ENCODE data around the gene COL4A1.

Gene COL4A1

GRCh38 chr13:110271313-110271712 is 35.6 kb downstream of the COL4A1 start:
- DNase-seq, result no peak

DNA sequence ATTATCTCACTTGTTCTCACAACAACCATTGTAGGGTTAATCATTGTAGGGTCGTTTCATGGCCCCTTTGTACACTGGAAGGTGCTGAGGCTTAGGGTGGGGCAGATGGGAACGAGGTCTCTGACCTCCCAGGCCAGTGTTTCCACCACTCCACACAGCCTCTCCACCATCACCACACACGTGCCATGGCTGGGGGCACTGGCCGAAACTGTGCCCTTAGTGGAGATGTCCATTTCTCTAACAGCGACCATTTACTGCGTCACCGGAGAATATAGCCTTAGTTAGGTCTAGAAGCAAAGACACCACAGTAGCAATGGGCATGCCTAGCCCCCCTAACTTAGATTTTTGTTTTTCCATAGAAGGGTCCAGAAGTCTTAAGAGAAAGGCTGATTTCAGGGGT is 36.5 kb downstream of the COL4A1 start:
- no peak for DNase-seq

DNA sequence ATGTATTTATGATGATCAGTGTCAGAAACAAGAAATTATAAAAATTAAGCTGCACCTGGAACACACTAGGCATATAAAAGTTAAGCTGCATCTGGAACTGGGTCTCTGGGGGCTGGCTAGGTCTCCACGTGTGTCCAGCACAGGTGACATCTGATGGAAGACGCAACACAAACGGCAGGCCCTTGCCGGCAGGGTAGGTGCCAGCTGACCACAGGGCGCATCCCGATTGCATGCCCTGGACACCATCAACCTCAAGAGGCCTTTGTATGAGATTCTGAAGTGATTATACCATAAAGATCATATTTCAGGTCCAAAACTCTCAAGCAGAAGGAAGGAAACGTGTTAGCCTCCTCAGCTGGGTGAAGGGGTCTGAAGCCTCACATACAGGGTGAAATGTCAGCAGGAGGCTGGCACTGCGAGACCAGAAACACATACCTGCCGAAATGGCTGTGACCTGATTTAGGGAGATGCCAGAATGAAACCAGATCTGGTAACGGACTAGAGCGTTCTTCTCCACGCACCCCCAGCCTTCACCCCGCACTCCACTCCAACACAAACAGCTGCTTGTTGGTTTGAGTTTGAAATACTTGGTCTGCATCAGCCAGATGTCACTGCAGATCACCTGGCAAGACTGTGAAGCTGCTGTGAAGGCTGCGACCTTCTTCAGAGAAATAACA is 37.3 kb downstream of the COL4A1 start:
- DNase-seq, result no peak

- DNase-seq, result no peak
Observed at GRCh38 chr13:110268576-110269185, 38.3 kb downstream of the COL4A1 start.

- DNase-seq, result no peak
Observed at GRCh38 chr13:110268061-110268460, 38.9 kb downstream of the COL4A1 start.

- no peak for DNase-seq
Observed at GRCh38 chr13:110266983-110267382, 40.0 kb downstream of the COL4A1 start.

DNA sequence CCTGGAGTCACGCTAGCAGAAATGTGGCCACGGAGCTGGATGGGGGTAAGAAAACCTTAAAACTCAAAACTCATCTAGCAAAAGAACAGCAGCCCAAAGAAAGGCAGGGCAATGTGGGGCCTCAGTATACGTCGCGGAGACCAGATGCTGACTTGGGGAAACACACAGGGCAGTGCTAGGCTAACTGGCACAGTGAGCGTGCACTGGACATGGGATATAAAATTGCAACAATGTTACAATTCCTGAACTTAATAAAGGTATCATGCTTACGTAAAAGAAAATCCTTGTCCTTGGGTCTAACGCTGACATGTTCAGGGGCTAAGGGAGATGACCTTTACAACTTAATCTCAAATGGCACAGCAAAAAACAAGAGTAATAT is 40.5 kb downstream of the COL4A1 start:
- DNase-seq, result no peak

DNA sequence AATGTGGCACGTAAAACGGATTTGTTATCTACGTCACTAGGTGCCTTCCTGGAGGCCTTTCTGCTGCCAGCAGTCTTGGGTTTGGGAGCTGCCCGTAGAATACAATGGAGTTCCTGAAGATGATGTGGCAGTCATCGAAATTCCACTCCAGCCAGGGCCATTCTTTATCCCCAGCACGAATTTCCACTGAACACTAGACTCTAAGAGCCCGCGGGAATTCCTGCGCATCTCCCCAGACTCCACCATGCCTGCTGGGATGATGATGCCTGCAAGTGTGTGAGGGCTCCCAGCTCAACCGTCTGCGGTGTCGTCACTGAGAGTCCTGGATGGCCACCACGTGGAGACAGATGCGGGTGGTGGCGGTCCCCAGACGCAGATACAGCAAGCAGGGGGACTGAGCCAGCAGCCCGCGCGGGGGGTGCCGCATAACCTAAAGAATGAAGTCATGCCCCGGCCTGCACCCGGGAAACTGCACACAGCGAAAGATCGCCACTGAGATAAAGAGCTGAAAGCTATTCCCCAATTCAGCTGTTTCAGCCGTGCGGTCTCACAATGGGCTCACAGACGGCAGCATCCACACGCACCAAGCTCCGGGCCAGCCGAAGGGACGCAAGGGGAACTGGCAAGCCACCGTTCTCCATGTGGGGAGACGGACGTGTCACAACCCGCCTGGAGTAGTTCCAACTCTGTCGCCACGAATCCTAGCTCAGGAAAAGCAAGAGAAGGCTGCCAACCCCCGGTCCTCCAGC is 41.1 kb downstream of the COL4A1 start:
- no peak for DNase-seq

- DNase-seq, result no peak
Observed at GRCh38 chr13:110265341-110265681, 41.6 kb downstream of the COL4A1 start.

DNA sequence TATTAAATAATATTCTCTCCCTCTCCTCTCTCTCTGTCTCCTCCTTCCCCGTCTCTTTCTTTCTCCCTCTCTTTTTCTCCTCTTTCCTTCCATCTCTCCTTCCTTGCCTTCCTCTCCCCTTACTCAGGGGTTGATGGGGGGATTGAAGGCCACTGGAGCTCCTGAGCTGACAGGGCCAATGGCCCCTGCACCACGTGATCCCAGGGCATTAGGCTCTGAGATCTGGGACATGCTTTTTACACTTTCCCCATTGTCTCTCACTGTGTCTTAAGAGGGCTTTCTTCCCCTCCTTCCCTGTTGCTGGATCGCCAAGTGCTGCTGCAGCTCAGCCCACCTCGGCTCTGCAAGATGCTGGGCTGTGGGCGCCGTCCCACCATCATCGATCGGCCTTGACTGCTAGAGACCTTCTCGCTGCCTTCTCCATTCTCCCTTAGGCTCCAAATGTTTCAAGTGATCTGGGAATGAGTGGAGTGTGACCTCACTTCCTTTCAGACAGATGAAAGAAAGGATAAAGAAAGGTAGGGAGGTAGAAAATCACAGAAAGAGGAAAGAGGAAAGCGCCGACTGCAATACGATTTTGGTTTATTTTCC is 42.2 kb downstream of the COL4A1 start:
- DNase-seq, result no peak

DNA sequence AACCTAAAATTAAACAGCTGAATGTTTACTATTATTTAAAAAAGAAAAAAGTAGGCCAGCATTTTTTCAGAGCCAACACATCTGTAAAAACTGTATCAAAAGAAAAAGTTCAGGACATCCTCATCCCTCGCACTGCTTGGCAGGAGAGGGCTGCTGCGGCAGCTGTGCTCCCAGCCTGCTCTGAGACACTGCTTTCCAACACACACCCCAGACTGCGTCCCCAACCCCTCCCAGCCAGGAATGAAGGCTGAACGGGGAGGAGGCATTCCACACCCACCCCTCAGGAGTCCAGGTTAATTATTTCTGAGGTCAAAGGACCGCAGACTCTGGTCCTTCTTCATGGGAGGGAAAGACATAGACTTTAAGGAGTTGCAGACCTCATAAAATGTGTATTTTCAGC is 43.1 kb downstream of the COL4A1 start:
- DNase-seq, result no peak

GRCh38 chr13:110263404-110263803 is 43.6 kb downstream of the COL4A1 start:
- DNase-seq, result no peak

- no peak for DNase-seq
Observed at GRCh38 chr13:110262508-110263291, 44.3 kb downstream of the COL4A1 start.

DNA sequence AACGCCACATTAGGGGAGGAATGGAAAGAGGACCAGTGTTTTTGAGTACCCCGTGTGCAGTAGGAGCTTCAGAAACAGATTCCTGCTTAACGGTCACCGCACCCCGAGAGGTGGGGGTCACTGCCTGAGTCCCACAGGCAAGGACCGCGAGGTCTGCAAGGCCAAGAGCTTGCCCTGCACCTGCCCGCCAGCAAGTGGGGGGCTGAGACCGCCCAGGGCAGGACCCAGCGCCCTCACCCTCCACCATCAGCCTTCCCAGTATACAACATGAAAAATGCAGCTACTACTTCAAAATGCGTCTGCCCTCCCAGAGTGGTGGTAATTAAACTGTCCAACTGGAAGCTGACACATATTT is 44.9 kb downstream of the COL4A1 start:
- DNase-seq, result no peak

- no peak for DNase-seq
Observed at GRCh38 chr13:110261166-110262081, 45.5 kb downstream of the COL4A1 start.

DNA sequence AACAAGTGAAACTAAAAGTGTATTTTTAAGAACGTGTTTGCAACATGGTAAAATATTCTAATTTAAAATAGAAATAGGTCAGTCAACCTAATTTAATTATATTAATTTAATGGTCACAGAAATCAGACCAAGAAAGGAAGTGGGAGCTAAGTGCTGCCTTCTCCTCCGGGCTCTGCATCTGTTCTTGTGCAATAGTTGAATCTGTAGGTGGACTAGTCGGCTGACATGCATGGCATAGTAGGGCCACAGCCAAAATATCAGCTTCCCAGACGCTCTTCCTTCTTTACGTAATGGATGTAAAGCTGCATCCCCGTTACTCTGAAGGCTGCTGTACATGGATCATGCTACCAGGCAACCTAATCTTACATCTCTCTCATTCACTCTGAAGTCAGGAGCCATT is 47.3 kb downstream of the COL4A1 start:
- no peak for DNase-seq

GRCh38 chr13:110258876-110259631 is 47.9 kb downstream of the COL4A1 start:
- DNase-seq, result no peak

GRCh38 chr13:110257408-110257807 is 49.5 kb downstream of the COL4A1 start:
- DNase-seq, result no peak

DNA sequence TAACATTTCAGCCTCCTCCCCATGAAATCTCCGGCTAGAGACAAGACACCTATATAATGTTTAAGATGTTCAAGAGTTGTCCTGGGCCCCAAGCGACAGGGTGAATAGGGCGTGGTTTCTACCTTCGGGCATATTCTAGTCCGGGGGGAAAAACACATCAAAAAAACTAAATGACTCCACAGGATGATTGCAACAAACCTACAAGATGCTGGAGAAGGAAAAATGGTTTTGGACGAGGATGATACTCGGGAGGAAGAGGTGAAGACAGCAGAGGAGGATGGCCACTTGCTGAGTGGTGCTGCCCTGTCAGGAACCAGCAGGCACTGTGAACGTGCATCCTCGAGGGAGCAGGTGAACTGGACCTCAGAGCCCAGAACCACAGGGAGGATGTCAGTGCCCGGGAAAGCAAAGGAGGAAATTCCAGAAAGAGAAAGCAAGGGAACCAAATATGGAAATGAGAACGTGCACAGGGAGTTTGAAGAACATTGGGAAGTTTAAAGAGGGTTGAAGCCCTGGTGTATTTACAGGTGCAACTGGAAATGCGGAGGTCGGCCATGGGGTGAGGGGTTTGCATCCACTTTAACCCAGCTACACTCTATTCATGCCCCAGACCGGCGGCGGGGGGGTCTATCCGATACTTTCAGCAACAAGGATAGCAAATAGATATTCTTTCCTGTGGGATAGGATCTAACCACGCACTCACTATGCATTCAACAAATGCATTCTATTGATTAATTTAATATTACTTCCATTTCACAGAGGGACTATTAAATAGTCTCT is 50.6 kb downstream of the COL4A1 start:
- DNase-seq, result no peak

- no peak for DNase-seq
Observed at GRCh38 chr13:110254751-110255553, 52.0 kb downstream of the COL4A1 start.

Measured in stimulated activated CD4-positive, alpha-beta T cell treated with anti-CD3 and anti-CD28 coated beads, Interleukin-15, amount 100 ng/mL, for 24 hours (primary cell).